ENCODE results near the gene PTCD3. TPM values are rescaled to one million over a fixed set of nuclear protein-coding genes. Genes with fewer than 3 reads are reported as not detected.

PTCD3 gene
- polyA plus RNA-seq, 1 experiment, result 31.6 TPM

DNA sequence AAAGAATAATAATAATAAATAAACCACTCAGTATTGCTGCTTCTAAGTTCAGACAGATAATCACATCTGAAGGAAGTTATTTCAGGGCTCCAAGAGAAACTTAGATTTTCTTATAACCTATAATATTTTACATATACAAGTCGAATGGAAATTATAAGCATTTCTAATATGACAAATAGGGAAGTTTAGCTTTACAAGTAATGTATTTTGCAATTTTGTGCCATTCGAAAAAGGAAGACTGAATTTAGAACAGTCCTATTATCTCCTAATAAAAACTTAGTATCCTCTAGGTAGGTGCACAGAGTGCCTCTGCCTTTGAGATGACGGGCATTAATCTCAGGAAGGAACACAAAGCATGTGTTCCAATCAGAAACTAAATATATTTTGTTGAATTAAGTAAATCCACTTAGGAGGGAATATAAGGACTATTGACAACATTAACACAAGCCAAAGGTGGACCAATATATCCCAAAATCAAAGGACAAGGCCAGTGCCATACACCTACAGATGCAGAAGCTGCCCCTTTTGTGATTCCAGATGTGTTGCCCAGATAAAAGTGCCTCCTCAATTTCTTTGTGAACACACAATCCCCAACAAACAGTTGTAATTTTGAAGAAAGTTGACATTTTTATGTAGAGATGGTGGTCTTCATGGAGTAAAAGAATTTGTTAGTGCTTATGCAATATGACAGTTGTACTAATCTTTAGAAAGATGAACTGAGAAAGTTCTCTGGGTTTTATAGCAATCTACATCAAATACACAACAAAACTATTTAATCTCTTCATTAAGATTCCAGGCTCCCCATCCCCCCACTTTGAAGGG is 36.6 kb downstream of the PTCD3 start:
- Histone ChIP-seq H3K36me3 (ENCODE audit: control insufficient read depth, insufficient read depth, low read length) (peaks cover 15% of the 10 kb centered on the region), H3K4me3 (ENCODE audit: low read depth, low read length) (no peak overlapping the region), H3K27me3 (ENCODE audit: control insufficient read depth, insufficient read depth, low read length) (no peaks in the 10 kb centered on the region)
- CTCF ChIA-PET, result interaction anchor here (0.6 to 1.3 kb wide), 2 partner anchors 14 to 844 kb away, joined by 3 read pairs; no protein-coding TSS in a partner anchor
- POLR2A ChIA-PET, result interaction anchor here (0.7 kb wide), 1 partner anchor 60 kb away, joined by 4 read pairs; no protein-coding TSS in a partner anchor
- TF ChIP-seq, protein P1, sequence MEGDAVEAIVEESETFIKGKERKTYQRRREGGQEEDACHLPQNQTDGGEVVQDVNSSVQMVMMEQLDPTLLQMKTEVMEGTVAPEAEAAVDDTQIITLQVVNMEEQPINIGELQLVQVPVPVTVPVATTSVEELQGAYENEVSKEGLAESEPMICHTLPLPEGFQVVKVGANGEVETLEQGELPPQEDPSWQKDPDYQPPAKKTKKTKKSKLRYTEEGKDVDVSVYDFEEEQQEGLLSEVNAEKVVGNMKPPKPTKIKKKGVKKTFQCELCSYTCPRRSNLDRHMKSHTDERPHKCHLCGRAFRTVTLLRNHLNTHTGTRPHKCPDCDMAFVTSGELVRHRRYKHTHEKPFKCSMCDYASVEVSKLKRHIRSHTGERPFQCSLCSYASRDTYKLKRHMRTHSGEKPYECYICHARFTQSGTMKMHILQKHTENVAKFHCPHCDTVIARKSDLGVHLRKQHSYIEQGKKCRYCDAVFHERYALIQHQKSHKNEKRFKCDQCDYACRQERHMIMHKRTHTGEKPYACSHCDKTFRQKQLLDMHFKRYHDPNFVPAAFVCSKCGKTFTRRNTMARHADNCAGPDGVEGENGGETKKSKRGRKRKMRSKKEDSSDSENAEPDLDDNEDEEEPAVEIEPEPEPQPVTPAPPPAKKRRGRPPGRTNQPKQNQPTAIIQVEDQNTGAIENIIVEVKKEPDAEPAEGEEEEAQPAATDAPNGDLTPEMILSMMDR (IDR thresholded peaks at IDR 0.05; ENCODE audit: insufficient read depth, low read depth, low read length), result no peak
- DNase-seq (ENCODE audit: low read depth), result no peak

DNA sequence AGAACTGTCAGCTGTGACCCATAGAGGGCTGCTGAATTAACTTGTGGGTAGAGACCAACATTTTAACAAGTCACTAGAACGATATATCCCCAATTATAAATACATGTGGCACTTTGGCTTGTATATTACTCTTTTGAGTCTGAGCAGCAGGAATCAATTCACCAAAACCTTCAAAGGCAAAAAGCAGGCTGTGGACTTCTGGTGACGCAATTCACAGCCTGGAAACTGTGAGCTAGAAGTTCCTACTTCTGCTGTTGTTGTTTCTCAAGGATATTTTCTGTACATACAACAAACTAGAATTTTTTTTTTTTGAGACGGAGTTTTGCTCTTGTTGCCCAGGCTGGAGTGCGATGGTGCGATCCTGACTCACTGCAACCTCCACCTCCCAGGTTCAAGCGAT is 37.3 kb downstream of the PTCD3 start:
- no peak for DNase-seq (ENCODE audit: low read depth)
- TF ChIP-seq, protein P1 (IDR thresholded peaks at IDR 0.05; ENCODE audit: insufficient read depth, low read depth, low read length), result no peak
- Histone ChIP-seq H3K27me3 (ENCODE audit: control insufficient read depth, insufficient read depth, low read length) (no peaks in the 10 kb centered on the region), H3K36me3 (ENCODE audit: control insufficient read depth, insufficient read depth, low read length) (peaks cover 12% of the 10 kb centered on the region), H3K4me3 (ENCODE audit: low read depth, low read length) (no peak overlapping the region)
- CTCF ChIA-PET, result interaction anchor here (1.3 kb wide), 1 partner anchor 14 kb away, joined by 3 read pairs; no protein-coding TSS in a partner anchor
- POLR2A ChIA-PET, result interaction anchor here (0.7 kb wide), 1 partner anchor 60 kb away, joined by 4 read pairs; no protein-coding TSS in a partner anchor

DNA sequence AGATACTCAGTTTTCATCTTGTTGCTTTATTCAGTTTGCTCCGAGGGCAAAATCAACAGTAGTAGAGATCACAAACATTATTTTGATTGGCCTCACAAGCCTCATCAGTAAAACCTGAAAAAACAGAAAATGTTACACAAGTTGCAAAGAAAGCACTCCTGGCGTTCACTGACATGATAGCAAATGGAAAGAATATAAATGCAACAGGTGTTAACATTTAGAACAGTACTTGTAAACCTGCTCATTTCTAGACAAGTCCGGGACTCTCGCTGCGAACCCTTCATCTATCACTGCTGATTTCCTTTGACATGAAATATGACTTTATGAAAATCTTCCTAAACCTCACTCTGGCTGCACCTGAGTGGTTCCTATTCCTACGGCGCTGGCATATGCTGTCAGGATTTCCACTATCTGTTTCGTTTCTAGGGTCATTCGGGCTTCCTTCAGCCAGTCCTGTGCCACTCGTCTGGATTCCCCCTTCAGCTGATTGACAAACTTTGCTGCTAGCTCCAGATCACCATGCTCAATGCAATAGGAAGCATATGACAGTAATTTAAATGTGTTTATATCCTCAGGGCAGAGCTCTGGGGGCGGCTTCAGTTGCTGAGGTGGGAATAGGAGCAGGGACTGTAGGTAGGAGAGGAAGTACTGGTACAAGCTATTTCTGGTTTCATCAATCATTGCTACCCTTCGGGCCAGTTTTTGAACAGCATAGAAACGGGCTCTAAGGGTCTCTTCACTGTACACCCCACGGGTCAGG is 38.1 kb downstream of the PTCD3 start:
- Histone ChIP-seq H3K36me3 (ENCODE audit: control insufficient read depth, insufficient read depth, low read length) (peaks cover 13% of the 10 kb centered on the region), H3K4me3 (ENCODE audit: low read depth, low read length) (no peak overlapping the region), H3K27me3 (ENCODE audit: control insufficient read depth, insufficient read depth, low read length) (no peaks in the 10 kb centered on the region)
- ChIA-PET CTCF (interaction anchor here (1.3 kb wide), 1 partner anchor 13 kb away, joined by 3 read pairs; no protein-coding TSS in a partner anchor), POLR2A (no interaction called here)
- no peak for DNase-seq (ENCODE audit: low read depth)
- TF ChIP-seq, protein P1 (IDR thresholded peaks at IDR 0.05; ENCODE audit: insufficient read depth, low read depth, low read length), result no peak

DNA sequence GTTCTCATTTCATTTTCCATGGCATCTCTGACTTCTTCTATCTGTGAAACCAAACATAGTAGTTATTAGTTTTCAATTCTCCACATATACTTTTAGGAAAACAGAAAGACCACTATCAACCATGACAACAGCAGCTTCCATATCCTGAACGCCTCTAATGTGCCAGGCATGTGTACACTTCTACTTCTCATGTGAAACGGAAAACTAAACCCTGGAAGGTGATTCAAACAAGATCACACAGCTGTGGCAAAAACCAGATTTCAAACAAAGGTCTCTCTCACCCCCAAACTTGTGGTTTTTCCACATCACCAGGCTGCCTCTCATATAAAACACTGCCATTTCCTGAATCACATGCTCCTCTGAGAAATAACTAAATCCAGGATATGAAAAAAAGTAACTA is 41.8 kb downstream of the PTCD3 start:
- no peak for DNase-seq (ENCODE audit: low read depth)
- H3K27me3 ChIP-seq (ENCODE audit: control insufficient read depth, insufficient read depth, low read length), result no peaks in the 10 kb centered on the region
- POLR2A ChIA-PET, result no interaction called here
- CTCF ChIA-PET, result no interaction called here
- H3K4me3 ChIP-seq (ENCODE audit: low read depth, low read length), result no peak overlapping the region
- peaks cover 17% of the 10 kb centered on the region for H3K36me3 ChIP-seq (ENCODE audit: control insufficient read depth, insufficient read depth, low read length)
- TF ChIP-seq, protein P1 (IDR thresholded peaks at IDR 0.05; ENCODE audit: insufficient read depth, low read depth, low read length), result no peak

DNA sequence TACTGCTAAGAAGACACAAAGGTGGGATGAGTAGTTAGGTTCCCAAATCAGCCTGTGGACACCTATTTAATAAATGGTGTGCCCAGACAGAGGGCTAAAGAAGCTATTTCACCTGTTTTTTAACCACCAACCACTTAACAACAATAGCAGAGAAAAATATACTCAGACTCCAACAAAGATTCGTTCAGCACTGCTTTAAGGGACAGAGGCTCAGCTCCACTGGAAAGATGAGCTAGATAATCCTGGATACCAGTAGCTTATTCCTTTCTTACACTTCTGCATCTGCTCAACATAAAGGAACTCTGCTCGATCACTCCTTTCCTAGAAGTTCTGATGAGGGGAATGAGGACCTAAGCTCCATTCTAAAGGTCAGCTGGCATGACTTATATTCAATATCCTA is 44.5 kb downstream of the PTCD3 start:
- Histone ChIP-seq H3K4me3 (ENCODE audit: low read depth, low read length) (no peak overlapping the region), H3K27me3 (ENCODE audit: control insufficient read depth, insufficient read depth, low read length) (no peaks in the 10 kb centered on the region), H3K36me3 (ENCODE audit: control insufficient read depth, insufficient read depth, low read length) (peaks cover 14% of the 10 kb centered on the region)
- TF ChIP-seq, protein P1 (IDR thresholded peaks at IDR 0.05; ENCODE audit: insufficient read depth, low read depth, low read length), result no peak
- no peak for DNase-seq (ENCODE audit: low read depth)
- ChIA-PET CTCF (interaction anchor here (0.6 kb wide), 1 partner anchor 221 kb away, joined by 3 read pairs; no protein-coding TSS in a partner anchor), POLR2A (no interaction called here)

Measured in BJ (cell line).